GM21423 (cell line): ENCODE data around the gene E2F1.
A peak's percentile ranks its signal among the peaks of the same experiment; 100 is the strongest.

Experiments
- ATAC-seq: cut with Tn5 transposase; IDR thresholded peaks from one replicate; pipeline ENCODE4 v1.9.1; 2021; ENCODE audit warnings: mild to moderate bottlenecking, moderate library complexity; ENCODE audit not compliant: unreplicated experiment

E2F1 gene

GRCh38 chr20:33686100-33686983, at the start of gene E2F1:
TSS of gene E2F1 (minus strand) at chr20:33686385. CDS start at chr20:33686264, 121 bp downstream.
- peak; percentile 74 for ATAC-seq

- ATAC-seq = no peak
Observed at GRCh38 chr20:33733654-33734576, 47.7 kb upstream of the E2F1 start.

GRCh38 chr20:33732166-33732970, 46.2 kb upstream of the E2F1 start:
- peak; percentile 53 for ATAC-seq

- ATAC-seq = peak; percentile 69
Observed at GRCh38 chr20:33731693-33732165, 45.5 kb upstream of the E2F1 start, which contains the start of gene ZNF341. TSS of gene ZNF341 (plus strand) at chr20:33731996. CDS start at chr20:33732022, 26 bp downstream.

GRCh38 chr20:33730946-33731692, 44.9 kb upstream of the E2F1 start:
- ATAC-seq = no peak

GRCh38 chr20:33729101-33729500, 42.9 kb upstream of the E2F1 start:
- ATAC-seq = no peak

- ATAC-seq = no peak
Observed at GRCh38 chr20:33728463-33728862, 42.3 kb upstream of the E2F1 start.

GRCh38 chr20:33727806-33728205, 41.6 kb upstream of the E2F1 start:
- no peak for ATAC-seq

- no peak for ATAC-seq
Observed at GRCh38 chr20:33727115-33727479, 40.9 kb upstream of the E2F1 start.

GRCh38 chr20:33725607-33726264, 39.6 kb upstream of the E2F1 start:
- ATAC-seq = no peak

GRCh38 chr20:33724439-33725094, 38.4 kb upstream of the E2F1 start:
- ATAC-seq = no peak

GRCh38 chr20:33721391-33722140, 35.4 kb upstream of the E2F1 start:
- ATAC-seq = no peak

GRCh38 chr20:33719989-33720709, 34.0 kb upstream of the E2F1 start, which contains the start of gene PXMP4:
TSS of gene PXMP4 (minus strand) at chr20:33720310. CDS start at chr20:33720207, 103 bp downstream.
- peak; percentile 90 for ATAC-seq

GRCh38 chr20:33719277-33719988, 33.2 kb upstream of the E2F1 start:
- ATAC-seq = no peak

- ATAC-seq = no peak
Observed at GRCh38 chr20:33716498-33716897, 30.3 kb upstream of the E2F1 start.

GRCh38 chr20:33713865-33714367, 27.7 kb upstream of the E2F1 start:
- ATAC-seq = no peak

- ATAC-seq = no peak
Observed at GRCh38 chr20:33711446-33711738, 25.2 kb upstream of the E2F1 start.
